ENCODE data around the gene TRPT1.

TRPT1 gene

DNA sequence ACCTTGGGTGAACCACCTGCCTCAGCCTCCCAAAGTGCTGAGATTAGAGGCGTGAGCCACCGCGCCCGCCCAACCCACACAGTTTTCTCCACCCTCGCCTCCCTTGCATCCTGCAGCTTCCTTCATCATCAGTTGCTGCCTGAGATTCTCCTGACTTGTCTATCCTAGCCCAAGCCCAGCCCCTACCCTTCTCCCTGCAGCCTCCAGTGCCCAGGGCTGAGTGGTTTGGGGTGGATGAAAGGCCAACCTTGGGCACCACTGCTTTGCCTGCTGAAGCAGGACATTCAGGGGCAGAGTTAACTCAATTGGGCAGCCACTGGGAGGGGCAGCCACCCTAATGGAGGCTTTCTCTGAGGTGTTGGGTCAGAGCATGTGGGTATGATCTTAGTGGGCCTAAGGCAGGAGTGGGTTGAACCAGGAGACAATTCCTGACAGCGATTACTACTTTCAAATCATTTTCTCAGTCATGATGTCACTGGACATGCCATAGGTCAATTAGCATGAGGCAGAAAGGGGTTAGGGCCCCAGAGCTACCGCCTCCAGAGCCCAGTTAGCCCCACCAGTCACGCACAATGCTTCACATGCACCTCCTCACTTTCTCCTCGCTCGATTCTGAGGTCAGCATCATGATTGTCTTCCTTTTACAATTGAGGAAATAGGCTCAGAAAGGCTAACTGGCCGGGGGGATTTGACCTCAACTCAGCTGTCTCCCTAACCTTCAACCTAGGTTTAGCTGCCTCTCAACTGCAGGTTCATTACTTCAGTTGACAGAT, 13.9 kb upstream of the TRPT1 start:
- no peaks in the 10 kb centered on the region for H3K9me2 ChIP-seq (replicated peaks; ENCODE audit: control insufficient read depth, low read length)
- peaks cover 76% of the 10 kb centered on the region for H3K4me1 ChIP-seq (ENCODE audit: control insufficient read depth, low read length)
- peak overlapping the region; percentile 99 for H3K4me3 ChIP-seq (ENCODE audit: low read length)
- H3K9me3 ChIP-seq (ENCODE audit: control insufficient read depth, insufficient read depth, low read length), result no peaks in the 10 kb centered on the region
- H3K36me3 ChIP-seq (ENCODE audit: control insufficient read depth, low read length), result peaks cover 71% of the 10 kb centered on the region
- no peaks in the 10 kb centered on the region for H3K27me3 ChIP-seq (ENCODE audit: control insufficient read depth, low read length)
- no peaks in the 10 kb centered on the region; the same call in 1 of the 2 replicates for H4K20me1 ChIP-seq (ENCODE audit: control insufficient read depth, insufficient read depth, low read depth, low read length)
- peaks cover 46% of the 10 kb centered on the region for H3K79me2 ChIP-seq (ENCODE audit: control insufficient read depth, low read length)
- H3K4me2 ChIP-seq (ENCODE audit: low read length), result peak overlapping the region; percentile 92
- TF ChIP-seq, protein P1, sequence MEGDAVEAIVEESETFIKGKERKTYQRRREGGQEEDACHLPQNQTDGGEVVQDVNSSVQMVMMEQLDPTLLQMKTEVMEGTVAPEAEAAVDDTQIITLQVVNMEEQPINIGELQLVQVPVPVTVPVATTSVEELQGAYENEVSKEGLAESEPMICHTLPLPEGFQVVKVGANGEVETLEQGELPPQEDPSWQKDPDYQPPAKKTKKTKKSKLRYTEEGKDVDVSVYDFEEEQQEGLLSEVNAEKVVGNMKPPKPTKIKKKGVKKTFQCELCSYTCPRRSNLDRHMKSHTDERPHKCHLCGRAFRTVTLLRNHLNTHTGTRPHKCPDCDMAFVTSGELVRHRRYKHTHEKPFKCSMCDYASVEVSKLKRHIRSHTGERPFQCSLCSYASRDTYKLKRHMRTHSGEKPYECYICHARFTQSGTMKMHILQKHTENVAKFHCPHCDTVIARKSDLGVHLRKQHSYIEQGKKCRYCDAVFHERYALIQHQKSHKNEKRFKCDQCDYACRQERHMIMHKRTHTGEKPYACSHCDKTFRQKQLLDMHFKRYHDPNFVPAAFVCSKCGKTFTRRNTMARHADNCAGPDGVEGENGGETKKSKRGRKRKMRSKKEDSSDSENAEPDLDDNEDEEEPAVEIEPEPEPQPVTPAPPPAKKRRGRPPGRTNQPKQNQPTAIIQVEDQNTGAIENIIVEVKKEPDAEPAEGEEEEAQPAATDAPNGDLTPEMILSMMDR (IDR thresholded peaks at IDR 0.05; ENCODE audit: low read depth, low read length, poor library complexity, severe bottlenecking), result no peak
- no peak for TF ChIP-seq EZH2phosphoT487 (IDR thresholded peaks at IDR 0.05; ENCODE audit: borderline replicate concordance, low read length)
- peaks cover 40% of the 10 kb centered on the region for H3F3A ChIP-seq (ENCODE audit: control insufficient read depth, insufficient read depth)
- H3K27ac ChIP-seq (ENCODE audit: low read depth, low read length), result peak overlapping the region; percentile 97

DNA sequence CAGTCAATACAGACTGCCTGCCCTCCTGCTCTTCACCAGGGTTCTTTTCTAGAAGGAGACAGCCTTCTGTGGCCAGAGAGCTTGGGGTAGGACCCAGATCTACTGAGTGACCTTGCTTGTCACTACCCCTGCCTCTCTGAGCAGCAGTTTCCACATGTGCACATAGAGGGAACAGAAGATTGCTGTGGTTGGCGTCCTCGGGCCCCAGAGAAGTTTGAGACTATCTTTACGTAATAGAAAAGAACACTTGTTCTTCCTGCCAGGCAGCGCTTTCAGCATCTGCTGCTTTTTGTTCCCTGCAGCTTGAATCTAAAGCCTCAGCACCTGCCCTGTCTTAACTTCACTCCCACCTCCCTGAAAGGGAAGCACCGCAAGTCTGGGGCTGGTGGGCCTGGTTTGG, 13.0 kb upstream of the TRPT1 start:
- Histone ChIP-seq H4K20me1 (ENCODE audit: control insufficient read depth, insufficient read depth, low read depth, low read length) (no peaks in the 10 kb centered on the region; the same call in 1 of the 2 replicates), H3K4me1 (ENCODE audit: control insufficient read depth, low read length) (peaks cover 73% of the 10 kb centered on the region), H3K27me3 (ENCODE audit: control insufficient read depth, low read length) (no peaks in the 10 kb centered on the region), H3K36me3 (ENCODE audit: control insufficient read depth, low read length) (peaks cover 63% of the 10 kb centered on the region), H3F3A (ENCODE audit: control insufficient read depth, insufficient read depth) (peaks cover 35% of the 10 kb centered on the region), H3K27ac (ENCODE audit: low read depth, low read length) (peak overlapping the region; percentile 97), H3K9me2 (replicated peaks; ENCODE audit: control insufficient read depth, low read length) (no peaks in the 10 kb centered on the region), H3K4me2 (ENCODE audit: low read length) (peak overlapping the region; percentile 92), H3K79me2 (ENCODE audit: control insufficient read depth, low read length) (peaks cover 41% of the 10 kb centered on the region), H3K4me3 (ENCODE audit: low read length) (peak overlapping the region; percentile 99), H3K9me3 (ENCODE audit: control insufficient read depth, insufficient read depth, low read length) (no peaks in the 10 kb centered on the region)
- TF ChIP-seq, protein P1 (IDR thresholded peaks at IDR 0.05; ENCODE audit: low read depth, low read length, poor library complexity, severe bottlenecking), result no peak
- TF ChIP-seq EZH2phosphoT487 (IDR thresholded peaks at IDR 0.05; ENCODE audit: borderline replicate concordance, low read length), result no peak

DNA sequence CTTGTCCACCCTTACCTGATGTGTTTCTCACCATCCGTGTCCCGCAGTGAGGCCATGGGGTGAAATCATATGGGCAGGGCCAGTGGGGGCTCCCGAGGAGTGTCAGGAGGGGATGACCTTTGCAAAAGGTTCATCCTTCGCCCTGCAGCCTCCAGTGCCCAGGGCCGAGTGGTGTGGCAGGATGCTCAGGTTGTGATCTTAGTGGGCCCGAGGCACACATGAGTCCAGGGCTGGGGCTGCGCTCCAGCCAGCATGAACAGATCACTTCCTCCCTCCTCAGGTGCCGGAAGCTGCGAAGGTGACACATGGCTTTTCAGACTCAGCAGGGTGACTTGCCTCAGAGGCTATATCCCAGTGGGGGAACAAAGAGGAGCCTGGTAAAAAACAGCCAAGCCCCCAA, 12.1 kb upstream of the TRPT1 start:
- Histone ChIP-seq H3K9me2 (replicated peaks; ENCODE audit: control insufficient read depth, low read length) (no peaks in the 10 kb centered on the region), H3F3A (ENCODE audit: control insufficient read depth, insufficient read depth) (peaks cover 34% of the 10 kb centered on the region), H3K4me3 (ENCODE audit: low read length) (peak overlapping the region; percentile 99), H3K4me1 (ENCODE audit: control insufficient read depth, low read length) (peaks cover 71% of the 10 kb centered on the region), H3K4me2 (ENCODE audit: low read length) (peak overlapping the region; percentile 92), H3K27me3 (ENCODE audit: control insufficient read depth, low read length) (no peaks in the 10 kb centered on the region), H3K79me2 (ENCODE audit: control insufficient read depth, low read length) (peaks cover 34% of the 10 kb centered on the region), H3K36me3 (ENCODE audit: control insufficient read depth, low read length) (peaks cover 54% of the 10 kb centered on the region), H4K20me1 (ENCODE audit: control insufficient read depth, insufficient read depth, low read depth, low read length) (no peaks in the 10 kb centered on the region; the same call in 1 of the 2 replicates), H3K27ac (ENCODE audit: low read depth, low read length) (peak overlapping the region; percentile 97), H3K9me3 (ENCODE audit: control insufficient read depth, insufficient read depth, low read length) (no peaks in the 10 kb centered on the region)
- TF ChIP-seq EZH2phosphoT487 (IDR thresholded peaks at IDR 0.05; ENCODE audit: borderline replicate concordance, low read length), result no peak
- TF ChIP-seq, protein P1 (IDR thresholded peaks at IDR 0.05; ENCODE audit: low read depth, low read length, poor library complexity, severe bottlenecking), result no peak
